ENCODE data around the gene DEPP1. TPM values are rescaled to one million over a fixed set of nuclear protein-coding genes. Genes with fewer than 3 reads are reported as not detected.

The DEPP1 gene
- polyA plus RNA-seq, 1 donor from 2014 or later: 4.3 TPM

DNA sequence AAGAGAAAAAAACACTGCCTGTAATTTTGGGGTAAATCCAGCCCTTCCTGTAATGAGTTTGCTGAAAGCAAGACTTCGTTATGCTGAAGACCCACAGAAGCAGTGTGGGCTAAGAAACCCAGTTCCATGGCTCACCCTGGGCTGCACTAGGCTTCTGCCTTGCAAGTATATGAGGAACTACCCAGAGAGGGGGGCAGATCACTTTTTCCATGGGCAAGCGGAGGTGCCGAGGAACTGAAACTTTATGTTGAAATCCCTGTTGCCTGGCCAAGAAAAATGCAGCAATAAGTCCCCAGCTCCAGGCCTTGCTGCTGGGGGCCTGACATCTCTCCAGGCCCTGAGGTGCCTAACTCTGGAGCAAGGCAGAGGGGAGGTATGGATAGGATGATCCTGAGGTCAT, 10.5 kb downstream of the DEPP1 start:
- H3K9me3 ChIP-seq (ENCODE audit: low read length): no peaks in the 10 kb centered on the region
- no peak overlapping the region for H3K9ac ChIP-seq (ENCODE audit: low read length)
- H3K4me3 ChIP-seq (ENCODE audit: low read length): no peak overlapping the region
- H3F3A ChIP-seq (ENCODE audit: insufficient read depth, low read length, poor library complexity, severe bottlenecking): no peaks in the 10 kb centered on the region
- H4K20me1 ChIP-seq (ENCODE audit: insufficient read depth): no peaks in the 10 kb centered on the region
- no peaks in the 10 kb centered on the region for H3K36me3 ChIP-seq (ENCODE audit: insufficient read depth, low read length)
- H2AFZ ChIP-seq (ENCODE audit: low read depth, low read length): no peak overlapping the region
- no peak for TF ChIP-seq MXI1 (conservative IDR thresholded peaks at IDR 0.05; ENCODE audit: poor library complexity, severe bottlenecking)
- TF ChIP-seq EZH2 (IDR thresholded peaks at IDR 0.05; ENCODE audit: borderline replicate concordance, insufficient read depth, low read length, poor library complexity, severe bottlenecking): no peak
- TF ChIP-seq, protein P1, sequence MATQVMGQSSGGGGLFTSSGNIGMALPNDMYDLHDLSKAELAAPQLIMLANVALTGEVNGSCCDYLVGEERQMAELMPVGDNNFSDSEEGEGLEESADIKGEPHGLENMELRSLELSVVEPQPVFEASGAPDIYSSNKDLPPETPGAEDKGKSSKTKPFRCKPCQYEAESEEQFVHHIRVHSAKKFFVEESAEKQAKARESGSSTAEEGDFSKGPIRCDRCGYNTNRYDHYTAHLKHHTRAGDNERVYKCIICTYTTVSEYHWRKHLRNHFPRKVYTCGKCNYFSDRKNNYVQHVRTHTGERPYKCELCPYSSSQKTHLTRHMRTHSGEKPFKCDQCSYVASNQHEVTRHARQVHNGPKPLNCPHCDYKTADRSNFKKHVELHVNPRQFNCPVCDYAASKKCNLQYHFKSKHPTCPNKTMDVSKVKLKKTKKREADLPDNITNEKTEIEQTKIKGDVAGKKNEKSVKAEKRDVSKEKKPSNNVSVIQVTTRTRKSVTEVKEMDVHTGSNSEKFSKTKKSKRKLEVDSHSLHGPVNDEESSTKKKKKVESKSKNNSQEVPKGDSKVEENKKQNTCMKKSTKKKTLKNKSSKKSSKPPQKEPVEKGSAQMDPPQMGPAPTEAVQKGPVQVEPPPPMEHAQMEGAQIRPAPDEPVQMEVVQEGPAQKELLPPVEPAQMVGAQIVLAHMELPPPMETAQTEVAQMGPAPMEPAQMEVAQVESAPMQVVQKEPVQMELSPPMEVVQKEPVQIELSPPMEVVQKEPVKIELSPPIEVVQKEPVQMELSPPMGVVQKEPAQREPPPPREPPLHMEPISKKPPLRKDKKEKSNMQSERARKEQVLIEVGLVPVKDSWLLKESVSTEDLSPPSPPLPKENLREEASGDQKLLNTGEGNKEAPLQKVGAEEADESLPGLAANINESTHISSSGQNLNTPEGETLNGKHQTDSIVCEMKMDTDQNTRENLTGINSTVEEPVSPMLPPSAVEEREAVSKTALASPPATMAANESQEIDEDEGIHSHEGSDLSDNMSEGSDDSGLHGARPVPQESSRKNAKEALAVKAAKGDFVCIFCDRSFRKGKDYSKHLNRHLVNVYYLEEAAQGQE (IDR thresholded peaks at IDR 0.05; ENCODE audit: borderline replicate concordance): no peak
- TF ChIP-seq EP300 (conservative IDR thresholded peaks at IDR 0.05; ENCODE audit: poor library complexity, severe bottlenecking): no peak
- TF ChIP-seq RAD21 (conservative IDR thresholded peaks at IDR 0.05): no peak
- no peaks in the 10 kb centered on the region for H3K79me2 ChIP-seq (replicated peaks; ENCODE audit: insufficient read depth, low read length)
- H3K27me3 ChIP-seq (ENCODE audit: insufficient read depth, low read depth, low read length): no peaks in the 10 kb centered on the region
- H3K27ac ChIP-seq (ENCODE audit: low read length): no peak overlapping the region
- H3K9me2 ChIP-seq (ENCODE audit: insufficient read depth, low read length): no peaks in the 10 kb centered on the region
- H3K4me2 ChIP-seq (ENCODE audit: low read length): no peak overlapping the region

DNA sequence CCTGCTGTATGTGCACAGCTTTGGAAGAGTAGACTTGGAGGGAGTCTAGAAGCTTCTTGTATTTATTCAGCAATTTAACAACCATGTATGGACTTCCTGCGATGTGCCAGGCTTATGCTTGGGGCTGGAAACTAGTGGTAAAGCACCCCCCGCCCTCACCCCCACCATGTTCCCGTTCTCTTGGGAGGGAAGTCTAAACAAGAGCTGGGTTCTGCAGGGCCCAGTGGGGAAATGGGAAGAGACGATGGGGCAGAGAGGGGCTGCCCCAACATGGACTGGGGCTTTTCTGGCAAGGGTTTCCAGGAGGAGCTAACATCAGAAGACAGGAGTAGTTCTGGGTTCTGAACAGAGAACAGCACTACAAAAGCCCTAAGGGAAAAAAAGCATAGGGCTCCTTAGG, 11.0 kb downstream of the DEPP1 start:
- Histone ChIP-seq H4K20me1 (ENCODE audit: insufficient read depth) (no peaks in the 10 kb centered on the region), H2AFZ (ENCODE audit: low read depth, low read length) (no peak overlapping the region), H3K9ac (ENCODE audit: low read length) (no peak overlapping the region), H3K27me3 (ENCODE audit: insufficient read depth, low read depth, low read length) (no peaks in the 10 kb centered on the region), H3K79me2 (replicated peaks; ENCODE audit: insufficient read depth, low read length) (no peaks in the 10 kb centered on the region), H3K27ac (ENCODE audit: low read length) (no peak overlapping the region), H3K4me3 (ENCODE audit: low read length) (no peak overlapping the region), H3K9me3 (ENCODE audit: low read length) (no peaks in the 10 kb centered on the region), H3K36me3 (ENCODE audit: insufficient read depth, low read length) (no peaks in the 10 kb centered on the region), H3F3A (ENCODE audit: insufficient read depth, low read length, poor library complexity, severe bottlenecking) (no peaks in the 10 kb centered on the region), H3K9me2 (ENCODE audit: insufficient read depth, low read length) (no peaks in the 10 kb centered on the region), H3K4me2 (ENCODE audit: low read length) (no peak overlapping the region)
- TF ChIP-seq, protein P2, sequence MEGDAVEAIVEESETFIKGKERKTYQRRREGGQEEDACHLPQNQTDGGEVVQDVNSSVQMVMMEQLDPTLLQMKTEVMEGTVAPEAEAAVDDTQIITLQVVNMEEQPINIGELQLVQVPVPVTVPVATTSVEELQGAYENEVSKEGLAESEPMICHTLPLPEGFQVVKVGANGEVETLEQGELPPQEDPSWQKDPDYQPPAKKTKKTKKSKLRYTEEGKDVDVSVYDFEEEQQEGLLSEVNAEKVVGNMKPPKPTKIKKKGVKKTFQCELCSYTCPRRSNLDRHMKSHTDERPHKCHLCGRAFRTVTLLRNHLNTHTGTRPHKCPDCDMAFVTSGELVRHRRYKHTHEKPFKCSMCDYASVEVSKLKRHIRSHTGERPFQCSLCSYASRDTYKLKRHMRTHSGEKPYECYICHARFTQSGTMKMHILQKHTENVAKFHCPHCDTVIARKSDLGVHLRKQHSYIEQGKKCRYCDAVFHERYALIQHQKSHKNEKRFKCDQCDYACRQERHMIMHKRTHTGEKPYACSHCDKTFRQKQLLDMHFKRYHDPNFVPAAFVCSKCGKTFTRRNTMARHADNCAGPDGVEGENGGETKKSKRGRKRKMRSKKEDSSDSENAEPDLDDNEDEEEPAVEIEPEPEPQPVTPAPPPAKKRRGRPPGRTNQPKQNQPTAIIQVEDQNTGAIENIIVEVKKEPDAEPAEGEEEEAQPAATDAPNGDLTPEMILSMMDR (IDR thresholded peaks at IDR 0.05; ENCODE audit: poor library complexity, severe bottlenecking): no peak
- TF ChIP-seq EZH2 (IDR thresholded peaks at IDR 0.05; ENCODE audit: borderline replicate concordance, insufficient read depth, low read length, poor library complexity, severe bottlenecking) (no peak), TAF1 (IDR thresholded peaks at IDR 0.05; ENCODE audit: low read depth) (no peak), MXI1 (conservative IDR thresholded peaks at IDR 0.05; ENCODE audit: poor library complexity, severe bottlenecking) (no peak), EP300 (conservative IDR thresholded peaks at IDR 0.05; ENCODE audit: poor library complexity, severe bottlenecking) (no peak), POLR2AphosphoS5 (IDR thresholded peaks at IDR 0.05) (no peak), SMC3 (conservative IDR thresholded peaks at IDR 0.05; ENCODE audit: poor library complexity) (no peak)
- TF ChIP-seq, protein P1 (IDR thresholded peaks at IDR 0.05; ENCODE audit: borderline replicate concordance): no peak
